OCI-LY3 (cell line): Measurements from ENCODE around the gene SLC25A13.

ENCODE experiments used
- EZH2phosphoT487 ChIP-seq: fragments of 200-600 bp; shearing (Covaris generic); IDR thresholded peaks from 2 replicates; pipeline ENCODE4 v1.6.1; 2018; ENCODE audit warnings: antibody characterized with exemption, mixed run types, low read depth
- TF ChIP-seq, protein P1 (sequence below): fragments of 200-600, 300-600 bp; sonication (generic); IDR thresholded peaks from 2 replicates; pipeline ENCODE4 v1.5.1; 2014; ENCODE audit warnings: antibody characterized with exemption, low read length, low read depth

DNA sequence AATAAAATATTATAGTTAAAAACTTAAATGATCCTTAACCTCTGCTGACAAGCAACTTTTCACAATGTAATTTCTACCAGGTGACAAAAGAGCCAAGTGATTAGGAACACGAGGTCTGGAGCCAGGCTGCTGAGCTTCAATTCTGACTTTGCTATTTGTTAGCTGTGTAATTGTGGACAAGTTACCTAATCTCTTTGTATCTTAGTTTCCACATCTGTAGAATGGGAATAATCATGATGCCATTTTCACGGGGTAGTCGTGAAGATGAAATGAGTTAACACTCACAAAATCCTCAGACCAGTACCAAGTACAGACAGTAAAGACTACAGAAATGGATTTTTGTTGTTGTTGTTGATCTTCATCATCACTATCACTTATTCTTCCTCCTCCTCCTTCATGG, 144.5 kb downstream of the SLC25A13 start:
- TF ChIP-seq, protein P1, sequence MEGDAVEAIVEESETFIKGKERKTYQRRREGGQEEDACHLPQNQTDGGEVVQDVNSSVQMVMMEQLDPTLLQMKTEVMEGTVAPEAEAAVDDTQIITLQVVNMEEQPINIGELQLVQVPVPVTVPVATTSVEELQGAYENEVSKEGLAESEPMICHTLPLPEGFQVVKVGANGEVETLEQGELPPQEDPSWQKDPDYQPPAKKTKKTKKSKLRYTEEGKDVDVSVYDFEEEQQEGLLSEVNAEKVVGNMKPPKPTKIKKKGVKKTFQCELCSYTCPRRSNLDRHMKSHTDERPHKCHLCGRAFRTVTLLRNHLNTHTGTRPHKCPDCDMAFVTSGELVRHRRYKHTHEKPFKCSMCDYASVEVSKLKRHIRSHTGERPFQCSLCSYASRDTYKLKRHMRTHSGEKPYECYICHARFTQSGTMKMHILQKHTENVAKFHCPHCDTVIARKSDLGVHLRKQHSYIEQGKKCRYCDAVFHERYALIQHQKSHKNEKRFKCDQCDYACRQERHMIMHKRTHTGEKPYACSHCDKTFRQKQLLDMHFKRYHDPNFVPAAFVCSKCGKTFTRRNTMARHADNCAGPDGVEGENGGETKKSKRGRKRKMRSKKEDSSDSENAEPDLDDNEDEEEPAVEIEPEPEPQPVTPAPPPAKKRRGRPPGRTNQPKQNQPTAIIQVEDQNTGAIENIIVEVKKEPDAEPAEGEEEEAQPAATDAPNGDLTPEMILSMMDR = no peak
- no peak for TF ChIP-seq EZH2phosphoT487
